NCI-H226 (cell line): ENCODE data around the gene STIM1.
A peak's percentile ranks its signal among the peaks of the same experiment; 100 is the strongest.

Experiments
- DNase-seq: peaks from one replicate; pipeline ENCODE4 v3.0.0-alpha.2; 2015

The STIM1 gene

DNA sequence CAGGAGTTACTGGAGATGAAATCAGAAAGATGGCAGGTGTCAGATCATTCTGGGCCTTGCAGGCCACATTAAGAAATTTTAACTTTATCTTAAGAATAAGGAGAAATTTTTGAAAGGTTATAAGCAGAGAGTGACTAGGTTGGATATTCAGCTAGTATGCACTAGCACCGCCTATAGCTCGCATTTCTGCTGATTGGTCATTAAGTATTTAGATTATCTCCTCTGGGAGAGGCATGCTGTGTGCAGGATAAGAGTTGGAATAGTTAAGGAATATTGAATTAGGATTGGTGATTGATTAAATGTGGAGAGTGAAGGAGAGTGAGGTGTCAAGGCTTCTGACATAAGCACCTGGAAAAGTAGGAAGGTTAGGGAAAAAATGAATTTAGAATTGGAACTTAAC lies 100.6 kb downstream of the STIM1 start:
- no peak for DNase-seq

DNA sequence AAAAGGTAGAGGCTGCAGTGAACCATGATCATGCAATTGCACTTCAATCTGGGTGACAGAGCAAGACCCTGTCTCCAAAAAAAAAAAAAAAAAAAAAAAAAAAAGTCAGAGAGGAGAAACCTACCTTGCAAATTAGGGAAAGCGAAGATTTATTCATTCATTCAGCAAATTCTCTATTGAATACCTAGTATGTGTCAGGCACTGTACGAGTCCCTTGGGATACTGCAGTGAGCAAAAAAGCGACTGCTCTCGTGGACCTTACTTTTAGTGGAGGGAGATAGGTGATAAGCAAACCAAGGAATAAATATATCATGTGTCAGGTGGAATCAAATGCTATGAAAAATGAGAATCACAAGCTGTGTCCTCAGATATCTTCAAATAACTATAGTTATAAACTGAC lies 101.3 kb downstream of the STIM1 start:
- no peak for DNase-seq

DNA sequence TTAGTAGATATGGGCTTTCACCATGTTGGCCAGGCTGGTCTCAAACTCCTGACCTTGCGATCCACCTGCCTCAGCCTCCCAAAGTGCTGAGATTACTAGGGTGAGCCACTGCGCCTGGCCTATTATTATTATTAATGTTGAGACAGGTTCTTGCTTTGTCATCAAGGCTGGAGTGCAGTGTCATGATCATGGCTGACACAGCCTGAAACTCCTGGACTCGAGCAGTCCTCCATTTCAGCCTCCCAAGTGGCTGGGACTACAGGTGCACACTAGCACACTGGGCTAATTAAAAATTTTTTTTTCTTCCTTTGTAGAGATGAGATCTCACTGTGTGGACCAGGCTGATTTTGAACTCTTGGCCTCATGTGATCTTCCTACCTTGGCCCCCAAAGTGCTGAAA lies 102.0 kb downstream of the STIM1 start:
- DNase-seq = no peak

DNA sequence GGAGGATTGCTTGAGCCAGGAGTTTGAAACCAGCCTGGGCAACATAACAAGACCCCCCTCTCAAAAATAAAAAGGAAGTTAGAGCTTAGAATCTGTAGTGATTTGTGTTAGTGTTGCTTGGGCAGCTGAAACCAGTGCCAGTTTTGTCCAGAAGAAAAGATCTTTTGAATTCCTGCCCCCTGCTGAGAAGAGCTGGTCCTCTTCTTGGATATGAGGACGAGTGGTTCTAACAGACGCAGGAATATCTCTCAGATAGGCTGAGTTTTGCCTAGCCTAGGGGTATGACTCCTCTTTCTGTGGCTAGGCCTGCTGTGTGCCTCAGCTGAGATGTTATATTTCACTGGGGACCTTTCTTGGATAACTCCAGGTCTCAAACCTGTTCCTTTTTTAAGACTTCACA lies 102.8 kb downstream of the STIM1 start:
- DNase-seq = peak; percentile 19

DNA sequence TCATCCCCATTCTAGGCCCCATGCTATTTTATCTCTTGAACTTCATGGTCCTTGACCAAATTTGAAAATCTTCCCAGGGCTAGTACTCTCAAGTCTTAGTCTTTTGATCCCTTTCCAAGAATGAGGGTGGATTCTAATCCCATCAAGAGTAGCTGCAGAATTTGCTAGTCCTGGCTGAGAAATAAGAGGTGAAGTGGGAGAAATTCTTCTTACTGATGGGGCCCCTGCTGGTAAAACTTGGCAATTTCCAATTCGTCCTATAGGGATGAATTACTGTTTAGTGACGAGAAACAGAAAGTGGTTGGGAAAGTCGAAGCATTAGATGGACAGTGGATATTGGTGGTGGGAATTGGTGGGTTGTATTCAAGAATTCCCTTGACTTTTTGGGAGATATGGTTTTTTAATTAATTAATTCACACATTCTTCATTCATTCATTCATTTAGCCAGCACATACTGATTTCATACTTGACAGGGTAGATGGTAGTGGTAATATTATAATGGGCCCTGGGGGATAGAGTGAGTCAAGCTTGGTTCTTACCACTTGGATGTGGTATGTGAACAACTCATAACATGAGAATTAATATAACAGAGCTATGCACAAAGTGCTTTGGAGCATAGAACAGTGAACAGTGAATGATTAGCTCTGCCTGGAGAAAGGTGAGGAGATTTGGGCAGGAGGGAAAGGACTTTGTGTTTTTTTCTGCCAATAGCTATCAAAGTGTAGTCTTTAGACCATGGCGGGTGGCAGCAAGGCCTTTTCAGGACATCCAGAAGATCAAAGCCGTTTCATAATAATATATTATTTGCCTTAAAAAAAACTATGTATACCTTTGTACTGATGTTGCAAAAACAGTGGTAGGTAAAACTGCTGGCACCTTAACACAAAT lies 103.8 kb downstream of the STIM1 start:
- peak; percentile 71 for DNase-seq

DNA sequence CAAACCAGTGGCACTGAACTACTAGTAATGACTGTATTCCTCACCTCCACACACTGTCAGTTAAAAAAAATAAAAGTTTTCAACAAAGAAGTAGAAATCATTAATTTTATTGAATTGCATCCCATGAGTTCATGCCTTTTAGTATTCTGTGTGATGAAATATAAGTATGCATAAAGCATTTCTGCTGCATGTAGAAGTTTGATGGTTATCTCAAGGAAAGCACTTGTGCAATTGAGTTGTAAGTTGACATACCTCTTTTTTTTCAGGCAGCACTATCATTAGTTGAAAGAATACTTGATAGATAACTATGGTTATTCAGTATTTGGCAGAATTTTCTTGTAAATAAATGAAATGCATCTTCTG lies 104.4 kb downstream of the STIM1 start:
- DNase-seq = peak; percentile 25

DNA sequence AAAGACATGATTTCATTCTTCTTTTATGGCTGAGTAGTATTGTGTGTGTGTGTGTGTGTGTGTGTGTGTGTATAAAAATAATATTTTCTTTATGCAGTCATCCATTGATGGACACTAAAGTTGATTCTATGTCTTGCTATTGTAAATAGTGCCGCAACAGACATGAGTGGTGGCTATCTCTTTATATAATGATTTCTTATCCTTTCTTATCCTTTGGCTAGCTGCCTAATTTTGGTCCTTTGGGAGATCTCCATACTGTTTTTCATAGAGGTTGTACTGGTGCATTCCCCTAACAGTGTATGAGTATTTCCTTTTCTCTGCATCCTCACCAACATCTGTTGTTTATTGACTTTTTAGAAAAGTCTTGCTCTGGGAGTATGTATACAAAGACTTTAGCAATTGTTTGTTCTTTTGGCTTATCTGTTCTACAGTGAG lies 107.0 kb downstream of the STIM1 start:
- DNase-seq = no peak

DNA sequence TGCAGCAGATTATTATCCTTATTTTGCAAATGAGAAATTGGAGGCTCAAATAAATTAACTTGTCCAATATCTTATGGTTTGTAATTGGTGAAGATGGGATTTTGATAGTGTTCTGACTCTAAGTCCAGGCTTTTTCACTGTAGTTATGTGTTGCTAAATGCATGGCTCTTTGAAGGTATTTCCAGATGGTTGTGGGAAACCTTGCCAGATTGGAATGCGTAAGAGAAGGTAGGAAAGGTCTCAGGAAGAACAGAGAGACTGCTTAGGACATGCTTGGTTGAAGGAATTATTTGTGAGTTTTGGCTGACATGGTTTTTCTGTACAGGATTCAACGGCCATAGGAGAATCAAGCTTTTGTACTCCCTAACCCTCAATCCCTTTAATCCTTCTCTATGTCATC lies 108.6 kb downstream of the STIM1 start:
- no peak for DNase-seq

DNA sequence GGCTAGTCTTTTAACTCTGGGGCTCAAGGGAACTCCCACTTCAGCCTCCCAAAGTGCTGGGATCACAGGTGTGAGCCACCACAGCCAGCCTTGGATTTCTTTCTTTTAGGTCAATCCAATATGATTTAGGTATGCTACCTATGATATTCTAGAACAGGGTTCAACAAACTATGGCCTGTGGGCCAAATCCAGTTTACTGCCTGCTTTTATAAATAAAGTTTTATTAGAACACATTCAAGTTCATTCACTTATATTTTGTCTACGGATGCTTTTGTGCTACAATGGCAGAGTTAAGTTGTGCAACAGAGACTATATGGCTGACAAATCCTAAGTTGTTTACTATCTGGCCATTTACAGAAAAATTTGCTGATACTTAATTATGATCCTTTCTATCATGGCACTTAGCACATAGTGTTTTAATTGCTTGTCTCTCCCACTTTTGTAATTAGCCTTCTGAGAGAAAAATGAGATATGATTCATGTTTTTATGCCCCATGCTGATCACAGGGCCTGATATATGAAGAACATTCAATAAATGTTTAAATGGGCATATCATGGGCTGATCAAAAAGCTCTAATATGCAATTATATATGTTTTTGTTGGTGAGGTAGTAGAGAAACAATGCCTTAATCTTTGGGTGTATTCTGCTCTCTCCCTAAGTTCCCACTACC lies 109.6 kb downstream of the STIM1 start:
- DNase-seq = no peak

DNA sequence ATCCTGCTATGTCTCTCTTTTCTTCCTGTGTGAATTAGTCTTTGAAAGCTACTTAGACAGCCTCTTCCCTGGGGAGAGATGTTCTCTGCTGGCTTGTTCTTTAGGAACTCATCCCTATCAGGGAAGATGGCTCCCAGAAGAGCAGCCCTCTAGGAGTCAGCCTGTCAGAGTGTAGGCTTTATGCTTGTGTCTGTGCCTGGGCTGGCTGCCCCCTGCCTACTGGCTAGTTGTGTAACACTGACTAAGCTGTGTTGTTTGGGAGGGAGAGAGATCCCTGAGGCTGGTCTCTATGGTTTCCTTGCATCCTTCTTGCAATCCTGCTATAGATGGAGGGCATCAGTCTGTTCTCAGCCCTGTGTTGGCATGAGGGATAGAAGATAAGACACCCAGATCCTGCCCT lies 112.2 kb downstream of the STIM1 start:
- no peak for DNase-seq

DNA sequence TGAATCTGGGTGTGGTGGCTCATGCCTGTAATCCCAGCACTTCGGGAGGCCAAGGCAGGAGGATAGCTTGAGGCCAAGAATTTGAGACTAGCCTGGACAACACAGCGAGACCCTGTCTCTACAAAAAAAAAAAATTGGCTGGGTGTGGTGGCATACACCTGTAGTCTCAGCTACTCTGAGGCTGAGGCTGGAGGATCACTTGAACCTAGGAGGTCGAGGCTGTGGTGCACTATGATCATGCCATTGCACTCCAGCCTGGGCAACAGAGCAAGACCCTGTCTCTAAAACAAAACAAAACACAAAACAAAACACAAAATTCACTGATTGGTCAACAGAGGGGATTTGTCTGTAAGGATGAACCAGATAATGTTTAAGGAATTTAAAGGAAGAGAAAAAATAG lies 113.7 kb downstream of the STIM1 start:
- no peak for DNase-seq

DNA sequence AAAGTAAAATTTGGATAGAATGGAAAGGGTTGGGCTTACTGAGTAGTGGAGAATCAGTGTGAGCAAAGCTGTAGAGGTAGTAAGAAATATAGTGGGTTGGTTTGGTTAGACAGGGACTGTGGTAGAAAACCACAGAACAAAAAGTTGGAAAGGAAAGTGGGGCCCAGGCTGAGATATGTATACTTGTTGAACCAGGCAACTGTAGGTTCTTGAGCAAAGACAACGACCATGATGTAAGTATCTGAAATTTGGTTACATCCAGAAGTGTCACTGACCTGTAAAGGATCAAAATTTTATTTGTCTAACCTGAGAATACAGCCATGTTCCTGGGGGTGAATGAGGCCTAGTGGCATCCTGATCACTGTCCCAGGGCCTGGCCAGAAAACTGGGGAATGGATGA lies 114.1 kb downstream of the STIM1 start:
- DNase-seq = no peak

DNA sequence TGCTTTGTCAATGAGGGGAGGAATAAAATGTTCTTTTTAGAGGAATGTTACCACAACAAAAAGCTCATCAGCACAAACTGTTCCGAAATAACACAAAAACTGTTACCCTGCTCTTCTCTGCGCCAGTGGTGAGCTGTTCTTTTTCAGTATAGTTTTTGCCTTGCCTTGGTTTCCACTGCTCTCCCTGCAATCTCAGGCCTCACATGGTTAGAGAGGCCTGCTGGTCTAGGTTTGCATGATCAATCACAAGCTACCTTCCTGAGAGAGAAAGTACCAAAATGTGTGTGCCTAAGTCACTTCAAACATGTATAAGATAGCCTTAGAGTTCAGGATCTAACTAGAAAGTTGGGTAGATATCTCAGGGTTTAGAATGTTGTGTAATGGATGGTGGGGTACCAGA lies 114.6 kb downstream of the STIM1 start:
- no peak for DNase-seq

DNA sequence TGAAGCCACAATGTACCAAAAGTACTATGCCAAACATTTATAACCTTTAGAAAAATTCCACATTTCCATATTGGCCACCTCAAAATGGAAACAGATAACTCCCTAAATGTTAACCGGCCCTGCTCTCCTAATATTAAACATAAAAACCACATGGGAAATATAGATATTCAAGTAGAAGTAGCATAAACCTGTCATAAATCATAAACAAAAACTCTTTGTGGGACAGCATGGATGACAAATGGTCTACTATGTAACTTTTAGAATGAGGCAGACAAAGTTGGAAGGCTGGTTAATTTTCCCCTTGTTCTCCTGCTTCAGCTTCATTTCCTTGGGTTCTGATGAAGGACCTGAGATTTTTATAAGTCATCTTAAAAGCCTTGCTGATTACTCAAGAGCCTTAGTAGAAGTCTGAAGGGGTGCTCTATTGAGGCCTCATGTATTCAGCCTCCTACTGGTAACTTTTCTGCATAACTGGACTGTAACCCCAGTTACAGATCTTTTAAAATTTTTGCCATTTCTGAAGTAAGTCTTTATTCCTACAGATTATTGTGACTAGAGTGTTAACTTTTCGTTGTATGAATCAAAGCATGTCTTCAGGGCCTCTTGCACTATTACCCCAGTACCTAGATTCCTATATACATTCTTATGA lies 116.4 kb downstream of the STIM1 start:
- DNase-seq = no peak

DNA sequence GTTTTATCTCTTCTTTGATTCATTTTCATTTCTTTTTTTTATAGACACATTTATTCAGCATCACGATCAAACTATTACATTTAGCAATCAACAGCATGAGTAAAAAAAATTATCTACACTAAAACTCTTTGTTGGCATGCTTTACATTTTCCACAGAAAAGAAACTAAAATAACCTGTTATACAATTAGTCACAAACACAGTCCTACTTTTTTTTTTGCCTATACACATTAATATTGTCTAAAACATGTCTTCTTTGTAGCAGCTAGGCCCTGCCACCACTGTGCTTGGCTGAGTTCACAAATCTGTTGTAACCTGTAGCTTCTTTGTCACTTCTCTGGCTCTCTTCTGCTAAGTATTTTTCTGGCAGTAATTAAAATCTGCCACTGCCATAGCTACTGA lies 117.0 kb downstream of the STIM1 start:
- no peak for DNase-seq

DNA sequence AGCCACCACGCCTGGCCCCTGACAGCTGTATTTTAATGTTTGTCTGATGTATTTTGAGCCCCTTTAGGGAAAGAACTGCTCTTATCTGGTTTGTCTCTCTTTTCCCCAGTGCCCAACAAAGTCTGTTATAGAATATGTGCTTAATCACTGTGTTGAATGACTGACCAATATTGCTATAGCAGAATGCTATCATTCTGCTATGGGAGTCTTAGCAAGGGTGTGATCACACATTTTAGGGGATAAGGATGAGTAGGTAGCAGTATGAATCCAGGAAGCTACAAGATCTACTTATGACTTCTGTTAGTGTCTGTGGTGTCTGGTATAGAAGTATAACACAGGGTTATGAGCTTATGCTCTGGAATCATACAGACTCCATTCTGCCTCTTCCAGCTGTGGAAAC lies 121.6 kb downstream of the STIM1 start:
- no peak for DNase-seq

DNA sequence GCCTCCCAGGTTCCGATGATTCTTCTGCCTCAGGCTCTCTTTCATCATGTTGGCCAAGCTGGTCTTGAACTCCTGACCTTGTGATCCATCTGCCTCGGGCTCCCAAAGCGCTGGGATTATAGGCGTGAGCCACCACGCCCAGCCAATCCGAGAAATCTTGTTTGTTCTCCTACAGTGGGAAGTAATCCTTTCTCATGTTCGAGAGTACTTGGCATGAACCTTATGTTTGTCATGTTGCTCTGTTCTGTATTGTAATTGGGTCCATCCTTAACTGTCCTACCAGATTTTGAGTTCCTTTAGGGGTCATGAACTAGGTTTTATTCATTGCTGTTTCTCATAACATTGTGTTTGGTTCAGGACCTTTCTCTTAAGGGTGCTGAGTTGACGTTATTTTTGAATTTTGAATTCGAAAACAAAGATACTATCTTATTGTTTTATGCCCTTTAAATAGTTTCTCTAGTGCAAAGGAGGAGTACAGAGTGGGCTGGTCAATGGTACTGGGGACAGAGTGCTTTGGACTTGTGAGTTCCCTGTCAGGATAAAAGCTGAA lies 125.7 kb downstream of the STIM1 start:
- DNase-seq = no peak

DNA sequence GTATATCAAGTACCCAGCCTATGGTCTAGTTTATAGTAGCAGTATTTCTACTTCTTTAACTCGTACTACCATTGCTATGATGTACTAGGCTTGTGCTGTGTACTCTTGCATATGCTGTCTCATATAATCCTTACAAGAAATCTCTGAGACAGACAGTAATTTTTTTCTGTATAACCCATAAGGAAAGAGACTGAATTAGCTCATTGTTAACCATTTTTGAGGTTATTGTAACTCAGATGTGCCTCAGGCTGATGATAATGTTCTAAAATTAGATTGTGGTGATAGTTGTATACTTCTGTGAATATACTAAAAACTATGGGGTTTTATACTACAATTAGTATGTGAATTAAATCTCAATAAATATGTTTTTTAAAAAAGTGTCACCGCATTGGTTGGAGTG lies 127.0 kb downstream of the STIM1 start:
- DNase-seq = no peak

DNA sequence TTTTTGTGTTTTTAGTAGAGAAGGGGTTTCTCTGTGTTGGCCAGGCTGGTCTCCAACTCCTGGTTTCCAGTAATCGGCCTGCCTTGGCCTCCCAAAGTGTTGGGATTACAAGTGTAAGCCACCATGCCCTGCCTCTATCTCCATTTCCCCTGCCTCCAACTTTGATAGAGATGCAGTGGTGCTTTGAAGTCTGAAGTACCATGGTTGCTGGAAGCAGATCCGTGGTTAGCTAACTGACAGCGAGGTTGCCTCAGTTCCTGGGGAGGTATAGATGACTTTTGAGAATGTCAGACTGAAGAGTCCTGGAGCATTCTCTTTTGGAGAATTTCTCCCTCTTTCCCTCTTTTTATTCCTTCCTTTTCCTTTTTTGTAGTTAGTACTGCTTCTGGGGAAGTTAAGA lies 127.6 kb downstream of the STIM1 start:
- DNase-seq = no peak

DNA sequence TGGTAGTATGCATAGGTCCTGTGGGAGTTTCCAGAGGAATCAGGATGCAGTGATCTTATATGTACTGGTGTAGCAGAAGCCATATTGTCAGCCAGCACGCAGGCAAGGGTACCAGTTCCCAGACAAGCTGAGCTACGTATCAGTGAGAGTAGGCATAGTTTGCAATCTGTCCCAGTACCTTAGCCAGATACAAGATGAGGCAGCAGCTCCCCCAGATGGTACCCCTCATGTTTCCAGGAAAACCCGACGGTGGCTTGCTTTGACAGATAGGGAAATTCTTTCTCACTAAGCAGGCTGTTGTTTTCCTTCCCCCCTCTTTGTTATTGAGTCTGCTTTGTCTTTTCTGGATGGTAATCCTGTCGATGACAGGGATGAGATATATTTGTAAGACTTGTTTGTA lies 129.4 kb downstream of the STIM1 start:
- no peak for DNase-seq

DNA sequence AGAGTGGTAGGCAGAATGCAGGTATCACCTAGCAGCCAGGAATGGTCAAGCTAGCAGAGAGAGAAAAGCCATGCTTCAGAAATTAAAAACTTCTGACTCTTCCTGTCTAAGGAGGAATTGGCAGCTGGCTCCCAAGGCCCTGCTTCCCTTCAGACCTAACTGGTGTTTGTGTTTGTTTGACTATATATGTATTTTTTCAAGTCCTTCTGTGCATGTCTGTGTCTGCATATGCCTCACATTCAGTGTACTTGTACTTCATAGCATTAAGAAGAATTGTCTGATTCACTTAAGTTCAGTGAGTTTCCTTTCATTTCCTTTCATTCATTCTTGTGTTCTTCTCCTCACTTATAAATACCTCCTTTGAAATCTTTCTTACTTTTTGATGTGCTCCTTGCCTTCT lies 130.2 kb downstream of the STIM1 start:
- no peak for DNase-seq

DNA sequence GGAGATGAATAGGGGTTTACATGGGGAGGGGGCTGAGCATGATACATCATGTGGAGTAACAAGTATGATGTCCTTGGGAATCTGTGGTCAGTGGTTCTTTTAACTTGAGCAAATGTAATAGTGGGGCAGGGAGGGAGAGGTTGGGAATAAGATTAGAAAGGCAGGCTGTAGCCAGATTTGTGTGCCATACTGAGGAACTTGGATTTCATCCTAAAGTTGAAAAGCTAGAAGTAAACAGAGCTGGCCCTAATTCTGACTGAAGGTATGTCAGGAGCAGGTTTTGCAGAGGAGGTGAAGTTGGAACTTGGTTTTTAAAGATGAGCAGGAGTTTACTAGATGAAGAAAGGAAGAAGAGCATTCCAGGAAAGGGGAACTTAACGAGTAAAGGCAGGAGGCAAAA lies 130.8 kb downstream of the STIM1 start:
- no peak for DNase-seq

DNA sequence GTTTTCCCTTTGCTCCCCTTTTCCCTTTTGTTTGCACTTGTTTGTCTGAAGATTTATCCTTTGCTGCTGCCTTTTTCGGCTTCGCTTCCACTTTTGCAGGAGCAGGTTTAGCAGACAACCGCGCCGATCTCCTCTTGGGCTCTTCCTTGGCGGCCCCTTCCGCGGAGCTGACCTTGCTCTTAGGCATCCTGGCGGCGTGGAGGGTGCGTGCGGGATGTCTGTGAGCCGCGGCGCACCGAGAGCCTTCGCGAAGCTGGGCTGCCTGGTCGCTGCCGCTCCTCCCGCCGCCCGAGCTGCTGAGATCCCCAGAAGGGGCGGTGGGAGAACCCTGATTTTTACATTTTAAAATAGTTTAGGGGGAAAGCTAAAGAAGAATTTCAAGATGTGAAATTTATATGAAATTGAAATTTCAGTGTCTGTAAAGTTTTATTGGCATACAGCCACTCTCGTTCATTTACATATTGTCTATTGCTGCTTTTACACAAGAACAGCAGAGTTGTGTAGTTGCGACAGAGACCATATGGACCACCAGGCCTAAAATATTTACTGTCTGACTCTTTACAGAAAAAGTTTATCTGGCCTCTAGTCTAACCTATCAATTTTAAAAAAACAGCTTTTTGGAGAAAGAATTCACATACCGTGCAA lies 133.9 kb downstream of the STIM1 start:
- no peak for DNase-seq
